GM19324 (cell line): ENCODE measurements around the gene ATG2B.

Experiments
- ATAC-seq: cut with Tn5 transposase; IDR thresholded peaks from one replicate; pipeline ENCODE4 v1.9.1; 2021; ENCODE audit warnings: mild to moderate bottlenecking, moderate library complexity; ENCODE audit not compliant: unreplicated experiment, low FRiP score

Gene ATG2B

GRCh38 chr14:96362965-96363750 lies at the start of gene ATG2B, which contains the start of gene GSKIP:
ATG2B (minus strand) TSS chr14:96363341; CDS start chr14:96362976, 365 bp downstream.
GSKIP (plus strand) TSS chr14:96363526; CDS start chr14:96382248, 18,722 bp downstream.
- peak; percentile 83 for ATAC-seq

GRCh38 chr14:96410119-96410518 lies 47.0 kb upstream of the ATG2B start:
- ATAC-seq = no peak

GRCh38 chr14:96409701-96410100 lies 46.6 kb upstream of the ATG2B start:
- ATAC-seq = no peak

GRCh38 chr14:96408608-96409007 lies 45.5 kb upstream of the ATG2B start:
- no peak for ATAC-seq

- no peak for ATAC-seq
These were observed 44.9 kb upstream of the ATG2B start for GRCh38 chr14:96407935-96408570.

GRCh38 chr14:96405677-96406076 lies 42.5 kb upstream of the ATG2B start:
- ATAC-seq = no peak

GRCh38 chr14:96403409-96403808 lies 40.3 kb upstream of the ATG2B start:
- no peak for ATAC-seq

- no peak for ATAC-seq
These were observed 37.4 kb upstream of the ATG2B start for GRCh38 chr14:96400495-96400894.

GRCh38 chr14:96399405-96399804 lies 36.3 kb upstream of the ATG2B start:
- ATAC-seq = no peak

GRCh38 chr14:96398921-96399320 lies 35.8 kb upstream of the ATG2B start:
- ATAC-seq = no peak

- ATAC-seq = no peak
These were observed 35.3 kb upstream of the ATG2B start for GRCh38 chr14:96398432-96398831.

GRCh38 chr14:96394047-96394815 lies 31.1 kb upstream of the ATG2B start:
- no peak for ATAC-seq

GRCh38 chr14:96393071-96393691 lies 30.0 kb upstream of the ATG2B start:
- no peak for ATAC-seq

GRCh38 chr14:96391293-96392118 lies 28.4 kb upstream of the ATG2B start:
- ATAC-seq = peak; percentile 92

GRCh38 chr14:96390965-96391292 lies 27.8 kb upstream of the ATG2B start:
- no peak for ATAC-seq

GRCh38 chr14:96385385-96385784 lies 22.2 kb upstream of the ATG2B start:
- ATAC-seq = no peak

- ATAC-seq = no peak
These were observed 21.6 kb upstream of the ATG2B start for GRCh38 chr14:96384740-96385139.

GRCh38 chr14:96384053-96384452 lies 20.9 kb upstream of the ATG2B start:
- no peak for ATAC-seq

- no peak for ATAC-seq
These were observed 20.3 kb upstream of the ATG2B start for GRCh38 chr14:96383445-96383844.

- peak; percentile 65 for ATAC-seq
These were observed 17.6 kb upstream of the ATG2B start for GRCh38 chr14:96380735-96381134.
